GM23338 (cell line): Measurements from ENCODE around the gene DNAJC1. TPM values are rescaled to one million over a fixed set of nuclear protein-coding genes. Genes with fewer than 3 reads are reported as not detected.

Source experiments
- ATAC-seq: fragments of 200-7000 bp; cut with Tn5 transposase; 3 replicates; pipeline ENCODE4 v1.9.1; 2020
- DNase-seq: peaks from one replicate; pipeline ENCODE4 v3.0.0-alpha.2; 2015; ENCODE audit warnings: low spot score
- H2AFZ ChIP-seq: fragments of 200-600 bp; sonication (generic); 2 replicates; pipeline ENCODE4 v1.8.0; 2016; ENCODE audit warnings: antibody characterized with exemption, mild to moderate bottlenecking, moderate library complexity
- H3F3A ChIP-seq: fragments of 200-600 bp; sonication (generic); replicated peaks from 2 replicates; pipeline ENCODE4 v1.8.0; 2017; ENCODE audit warnings: antibody characterized with exemption, mixed run types, low read depth
- H3K27ac ChIP-seq: fragments of 200-600 bp; sonication (generic); 2 replicates; pipeline ENCODE4 v1.6.1; 2016; ENCODE audit warnings: low read depth
- H3K27me3 ChIP-seq: fragments of 200-600 bp; sonication (generic); 2 replicates; pipeline ENCODE4 v1.8.0; 2016; ENCODE audit warnings: mild to moderate bottlenecking, mixed run types, moderate library complexity; ENCODE audit not compliant: insufficient read depth
- H3K36me3 ChIP-seq: fragments of 200-600 bp; sonication (generic); 2 replicates; pipeline ENCODE4 v1.8.0; 2016; ENCODE audit warnings: mild to moderate bottlenecking; ENCODE audit not compliant: insufficient read depth
- H3K4me1 ChIP-seq: fragments of 200-600 bp; sonication (generic); 2 replicates; pipeline ENCODE4 v1.8.0; 2016; ENCODE audit warnings: mild to moderate bottlenecking, moderate library complexity; ENCODE audit not compliant: insufficient read depth
- H3K4me2 ChIP-seq: fragments of 200-600 bp; sonication (generic); 2 replicates; pipeline ENCODE4 v1.7.1; 2017; ENCODE audit warnings: mixed run types
- H3K4me3 ChIP-seq: fragments of 200-600 bp; sonication (generic); 2 replicates; pipeline ENCODE4 v1.6.1; 2016; ENCODE audit warnings: mixed run types
- H3K79me2 ChIP-seq: fragments of 200-600 bp; sonication (generic); replicated peaks from 2 replicates; pipeline ENCODE4 v1.8.0; 2017; ENCODE audit warnings: mild to moderate bottlenecking; ENCODE audit not compliant: insufficient read depth
- H3K9me2 ChIP-seq: fragments of 200-600 bp; sonication (generic); 2 replicates; pipeline ENCODE4 v1.8.0; 2017; ENCODE audit not compliant: insufficient read depth
- H4K20me1 ChIP-seq: fragments of 200-600 bp; sonication (generic); replicated peaks from 2 replicates; pipeline ENCODE4 v1.8.0; 2017; ENCODE audit warnings: mild to moderate bottlenecking; ENCODE audit not compliant: insufficient read depth
- H3K27ac Mint-ChIP-seq: 2 replicates; pipeline ENCODE4 v1.8.0; 2020; ENCODE audit warnings: inconsistent platforms, mild to moderate bottlenecking, moderate library complexity, mixed read lengths
- H3K27me3 Mint-ChIP-seq: 3 replicates; pipeline ENCODE4 v1.8.0; 2022; ENCODE audit warnings: low read depth, mild to moderate bottlenecking, moderate library complexity, mixed read lengths, inconsistent platforms; ENCODE audit not compliant: insufficient read depth, poor library complexity
- H3K36me3 Mint-ChIP-seq: 3 replicates; pipeline ENCODE4 v1.8.0; 2021; ENCODE audit warnings: low read depth, mild to moderate bottlenecking, inconsistent platforms, moderate library complexity, mixed read lengths
- H3K4me1 Mint-ChIP-seq: 3 replicates; pipeline ENCODE4 v1.8.0; 2020; ENCODE audit warnings: mild to moderate bottlenecking, inconsistent platforms, mixed read lengths
- H3K4me3 Mint-ChIP-seq: 3 replicates; pipeline ENCODE4 v1.8.0; 2021; ENCODE audit warnings: moderate library complexity, mild to moderate bottlenecking, inconsistent platforms, mixed read lengths
- H3K9me3 Mint-ChIP-seq: 3 replicates; pipeline ENCODE4 v1.8.0; 2020; ENCODE audit warnings: moderate library complexity, mild to moderate bottlenecking, inconsistent platforms, mixed read lengths
- CREB1 ChIP-seq: fragments of 250-450 bp; sonication (Bioruptor Pico); IDR thresholded peaks from 2 replicates; pipeline ENCODE4 v1.5.0; 2020; ENCODE audit warnings: low read depth, mild to moderate bottlenecking, moderate library complexity
- JUNB ChIP-seq: IDR thresholded peaks from one replicate; pipeline ENCODE4 v1.6.1; 2016; ENCODE audit warnings: antibody characterized with exemption; ENCODE audit not compliant: unreplicated experiment
- NANOG ChIP-seq: IDR thresholded peaks from 2 replicates; pipeline ENCODE4 v1.6.1; 2016; ENCODE audit warnings: antibody characterized with exemption, borderline replicate concordance
- STAT1 ChIP-seq: IDR thresholded peaks from one replicate; pipeline ENCODE4 v1.6.1; 2016; ENCODE audit warnings: antibody characterized with exemption; ENCODE audit not compliant: unreplicated experiment
- ZNF114 ChIP-seq: fragments of 250-450 bp; sonication (Bioruptor Pico); IDR thresholded peaks from 2 replicates; pipeline ENCODE4 v1.5.0; 2020; ENCODE audit warnings: mild to moderate bottlenecking, moderate library complexity
- ZNF331 ChIP-seq: fragments of 250-450 bp; sonication (Bioruptor Pico); IDR thresholded peaks from 2 replicates; pipeline ENCODE4 v1.5.0; 2020; ENCODE audit warnings: low read depth, mild to moderate bottlenecking, moderate library complexity
- polyA plus RNA-seq: library from polyadenylated mRNA; unstranded; fragments of >200 nt; fragmentation: Nextera tagmentation; extraction: Ambion mirVana; gene quantifications from 2 replicates; pipeline ENCODE4 v1.2.1, GENCODE V29; 2016
- total RNA-seq: library from RNA; depleted of rRNA; stranded (reverse); fragments of >200 nt; shearing (Covaris generic); gene quantifications from 2 replicates; pipeline ENCODE4 v1.2.3, GENCODE V29; 2014
- TF ChIP-seq, protein P1 (sequence below): fragments of 250-450 bp; sonication (Bioruptor Pico); IDR thresholded peaks from 2 replicates; pipeline ENCODE4 v1.5.0; 2020; ENCODE audit warnings: mild to moderate bottlenecking, moderate library complexity
- TF ChIP-seq, protein P2 (sequence below): IDR thresholded peaks from one replicate; pipeline ENCODE4 v1.6.1; 2018; ENCODE audit warnings: antibody characterized with exemption; ENCODE audit not compliant: unreplicated experiment
- TF ChIP-seq, protein P3 (sequence below): IDR thresholded peaks from 2 replicates; pipeline ENCODE4 v1.6.1; 2016; ENCODE audit warnings: antibody characterized with exemption

DNAJC1 gene
- total and polyA plus RNA-seq, 2 experiments from 2014 or later = 38.6 to 45.3 TPM

DNA sequence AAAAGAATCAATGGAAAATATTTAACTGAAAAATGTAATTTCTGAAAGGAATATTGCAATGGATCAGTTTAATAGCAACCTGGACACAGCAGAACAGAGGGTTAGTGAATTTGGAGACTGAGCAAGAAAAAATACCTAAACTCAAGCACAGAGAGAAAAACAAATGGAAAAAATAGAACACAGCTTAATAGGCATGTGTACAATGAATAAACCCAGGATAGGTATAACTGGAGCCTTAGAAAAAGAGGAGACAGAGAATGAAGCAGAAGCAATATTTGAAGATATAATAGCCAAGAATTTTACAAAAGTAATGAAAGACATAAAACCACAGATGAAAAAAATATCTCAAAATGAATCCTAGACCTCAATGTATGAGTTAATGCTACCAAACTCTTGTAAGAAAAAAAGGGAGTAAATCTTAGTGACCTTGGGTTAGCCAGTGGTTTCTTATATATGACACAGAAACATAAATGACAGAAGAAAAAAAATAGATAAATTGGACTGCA is 2.9 kb upstream of the DNAJC1 start:
- no peaks in the 10 kb centered on the region for H3K9me2 ChIP-seq
- no peak overlapping the region for H3K4me3 ChIP-seq
- Mint-ChIP-seq H3K27ac (no peak overlapping the region), H3K4me3 (no peak overlapping the region), H3K27me3 (peaks cover 10% of the 10 kb centered on the region), H3K9me3 (no peaks in the 10 kb centered on the region), H3K36me3 (no peaks in the 10 kb centered on the region; the same call in 2 of the 3 replicates), H3K4me1 (peaks cover 12% of the 10 kb centered on the region)
- no peak for TF ChIP-seq CREB1 (CRISPR knock-in tag)
- no peak for TF ChIP-seq NANOG
- TF ChIP-seq, protein P1, sequence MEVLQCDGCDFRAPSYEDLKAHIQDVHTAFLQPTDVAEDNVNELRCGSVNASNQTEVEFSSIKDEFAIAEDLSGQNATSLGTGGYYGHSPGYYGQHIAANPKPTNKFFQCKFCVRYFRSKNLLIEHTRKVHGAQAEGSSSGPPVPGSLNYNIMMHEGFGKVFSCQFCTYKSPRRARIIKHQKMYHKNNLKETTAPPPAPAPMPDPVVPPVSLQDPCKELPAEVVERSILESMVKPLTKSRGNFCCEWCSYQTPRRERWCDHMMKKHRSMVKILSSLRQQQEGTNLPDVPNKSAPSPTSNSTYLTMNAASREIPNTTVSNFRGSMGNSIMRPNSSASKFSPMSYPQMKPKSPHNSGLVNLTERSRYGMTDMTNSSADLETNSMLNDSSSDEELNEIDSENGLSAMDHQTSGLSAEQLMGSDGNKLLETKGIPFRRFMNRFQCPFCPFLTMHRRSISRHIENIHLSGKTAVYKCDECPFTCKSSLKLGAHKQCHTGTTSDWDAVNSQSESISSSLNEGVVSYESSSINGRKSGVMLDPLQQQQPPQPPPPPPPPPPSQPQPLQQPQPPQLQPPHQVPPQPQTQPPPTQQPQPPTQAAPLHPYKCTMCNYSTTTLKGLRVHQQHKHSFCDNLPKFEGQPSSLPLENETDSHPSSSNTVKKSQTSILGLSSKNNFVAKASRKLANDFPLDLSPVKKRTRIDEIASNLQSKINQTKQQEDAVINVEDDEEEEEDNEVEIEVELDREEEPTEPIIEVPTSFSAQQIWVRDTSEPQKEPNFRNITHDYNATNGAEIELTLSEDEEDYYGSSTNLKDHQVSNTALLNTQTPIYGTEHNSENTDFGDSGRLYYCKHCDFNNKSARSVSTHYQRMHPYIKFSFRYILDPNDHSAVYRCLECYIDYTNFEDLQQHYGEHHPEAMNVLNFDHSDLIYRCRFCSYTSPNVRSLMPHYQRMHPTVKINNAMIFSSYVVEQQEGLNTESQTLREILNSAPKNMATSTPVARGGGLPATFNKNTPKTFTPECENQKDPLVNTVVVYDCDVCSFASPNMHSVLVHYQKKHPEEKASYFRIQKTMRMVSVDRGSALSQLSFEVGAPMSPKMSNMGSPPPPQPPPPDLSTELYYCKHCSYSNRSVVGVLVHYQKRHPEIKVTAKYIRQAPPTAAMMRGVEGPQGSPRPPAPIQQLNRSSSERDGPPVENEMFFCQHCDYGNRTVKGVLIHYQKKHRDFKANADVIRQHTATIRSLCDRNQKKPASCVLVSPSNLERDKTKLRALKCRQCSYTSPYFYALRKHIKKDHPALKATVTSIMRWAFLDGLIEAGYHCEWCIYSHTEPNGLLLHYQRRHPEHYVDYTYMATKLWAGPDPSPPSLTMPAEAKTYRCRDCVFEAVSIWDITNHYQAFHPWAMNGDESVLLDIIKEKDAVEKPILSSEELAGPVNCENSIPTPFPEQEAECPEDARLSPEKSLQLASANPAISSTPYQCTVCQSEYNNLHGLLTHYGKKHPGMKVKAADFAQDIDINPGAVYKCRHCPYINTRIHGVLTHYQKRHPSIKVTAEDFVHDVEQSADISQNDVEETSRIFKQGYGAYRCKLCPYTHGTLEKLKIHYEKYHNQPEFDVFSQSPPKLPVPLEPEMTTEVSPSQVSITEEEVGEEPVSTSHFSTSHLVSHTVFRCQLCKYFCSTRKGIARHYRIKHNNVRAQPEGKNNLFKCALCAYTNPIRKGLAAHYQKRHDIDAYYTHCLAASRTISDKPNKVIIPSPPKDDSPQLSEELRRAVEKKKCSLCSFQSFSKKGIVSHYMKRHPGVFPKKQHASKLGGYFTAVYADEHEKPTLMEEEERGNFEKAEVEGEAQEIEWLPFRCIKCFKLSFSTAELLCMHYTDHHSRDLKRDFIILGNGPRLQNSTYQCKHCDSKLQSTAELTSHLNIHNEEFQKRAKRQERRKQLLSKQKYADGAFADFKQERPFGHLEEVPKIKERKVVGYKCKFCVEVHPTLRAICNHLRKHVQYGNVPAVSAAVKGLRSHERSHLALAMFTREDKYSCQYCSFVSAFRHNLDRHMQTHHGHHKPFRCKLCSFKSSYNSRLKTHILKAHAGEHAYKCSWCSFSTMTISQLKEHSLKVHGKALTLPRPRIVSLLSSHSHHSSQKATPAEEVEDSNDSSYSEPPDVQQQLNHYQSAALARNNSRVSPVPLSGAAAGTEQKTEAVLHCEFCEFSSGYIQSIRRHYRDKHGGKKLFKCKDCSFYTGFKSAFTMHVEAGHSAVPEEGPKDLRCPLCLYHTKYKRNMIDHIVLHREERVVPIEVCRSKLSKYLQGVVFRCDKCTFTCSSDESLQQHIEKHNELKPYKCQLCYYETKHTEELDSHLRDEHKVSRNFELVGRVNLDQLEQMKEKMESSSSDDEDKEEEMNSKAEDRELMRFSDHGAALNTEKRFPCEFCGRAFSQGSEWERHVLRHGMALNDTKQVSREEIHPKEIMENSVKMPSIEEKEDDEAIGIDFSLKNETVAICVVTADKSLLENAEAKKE (CRISPR knock-in tag) = no peak
- TF ChIP-seq STAT1 = no peak
- no peak for TF ChIP-seq ZNF331 (CRISPR knock-in tag)
- TF ChIP-seq ZNF114 (CRISPR knock-in tag) = no peak
- TF ChIP-seq, protein P2, sequence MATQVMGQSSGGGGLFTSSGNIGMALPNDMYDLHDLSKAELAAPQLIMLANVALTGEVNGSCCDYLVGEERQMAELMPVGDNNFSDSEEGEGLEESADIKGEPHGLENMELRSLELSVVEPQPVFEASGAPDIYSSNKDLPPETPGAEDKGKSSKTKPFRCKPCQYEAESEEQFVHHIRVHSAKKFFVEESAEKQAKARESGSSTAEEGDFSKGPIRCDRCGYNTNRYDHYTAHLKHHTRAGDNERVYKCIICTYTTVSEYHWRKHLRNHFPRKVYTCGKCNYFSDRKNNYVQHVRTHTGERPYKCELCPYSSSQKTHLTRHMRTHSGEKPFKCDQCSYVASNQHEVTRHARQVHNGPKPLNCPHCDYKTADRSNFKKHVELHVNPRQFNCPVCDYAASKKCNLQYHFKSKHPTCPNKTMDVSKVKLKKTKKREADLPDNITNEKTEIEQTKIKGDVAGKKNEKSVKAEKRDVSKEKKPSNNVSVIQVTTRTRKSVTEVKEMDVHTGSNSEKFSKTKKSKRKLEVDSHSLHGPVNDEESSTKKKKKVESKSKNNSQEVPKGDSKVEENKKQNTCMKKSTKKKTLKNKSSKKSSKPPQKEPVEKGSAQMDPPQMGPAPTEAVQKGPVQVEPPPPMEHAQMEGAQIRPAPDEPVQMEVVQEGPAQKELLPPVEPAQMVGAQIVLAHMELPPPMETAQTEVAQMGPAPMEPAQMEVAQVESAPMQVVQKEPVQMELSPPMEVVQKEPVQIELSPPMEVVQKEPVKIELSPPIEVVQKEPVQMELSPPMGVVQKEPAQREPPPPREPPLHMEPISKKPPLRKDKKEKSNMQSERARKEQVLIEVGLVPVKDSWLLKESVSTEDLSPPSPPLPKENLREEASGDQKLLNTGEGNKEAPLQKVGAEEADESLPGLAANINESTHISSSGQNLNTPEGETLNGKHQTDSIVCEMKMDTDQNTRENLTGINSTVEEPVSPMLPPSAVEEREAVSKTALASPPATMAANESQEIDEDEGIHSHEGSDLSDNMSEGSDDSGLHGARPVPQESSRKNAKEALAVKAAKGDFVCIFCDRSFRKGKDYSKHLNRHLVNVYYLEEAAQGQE = no peak
- TF ChIP-seq, protein P3, sequence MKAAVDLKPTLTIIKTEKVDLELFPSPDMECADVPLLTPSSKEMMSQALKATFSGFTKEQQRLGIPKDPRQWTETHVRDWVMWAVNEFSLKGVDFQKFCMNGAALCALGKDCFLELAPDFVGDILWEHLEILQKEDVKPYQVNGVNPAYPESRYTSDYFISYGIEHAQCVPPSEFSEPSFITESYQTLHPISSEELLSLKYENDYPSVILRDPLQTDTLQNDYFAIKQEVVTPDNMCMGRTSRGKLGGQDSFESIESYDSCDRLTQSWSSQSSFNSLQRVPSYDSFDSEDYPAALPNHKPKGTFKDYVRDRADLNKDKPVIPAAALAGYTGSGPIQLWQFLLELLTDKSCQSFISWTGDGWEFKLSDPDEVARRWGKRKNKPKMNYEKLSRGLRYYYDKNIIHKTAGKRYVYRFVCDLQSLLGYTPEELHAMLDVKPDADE = no peak
- TF ChIP-seq JUNB = no peak
- no peaks in the 10 kb centered on the region for H3K36me3 ChIP-seq
- no peak for DNase-seq
- no peaks in the 10 kb centered on the region for H3K79me2 ChIP-seq
- no peak overlapping the region for H3K27ac ChIP-seq
- no peak overlapping the region for H2AFZ ChIP-seq
- peaks cover 11% of the 10 kb centered on the region for H3K27me3 ChIP-seq
- H3K4me1 ChIP-seq = peaks cover 15% of the 10 kb centered on the region
- no peaks in the 10 kb centered on the region for H4K20me1 ChIP-seq
- no peak overlapping the region for H3K4me2 ChIP-seq
- ATAC-seq = no peak
- no peaks in the 10 kb centered on the region for H3F3A ChIP-seq
